Hair follicular keratinocyte (primary cell): Measurements from ENCODE around the gene ARPC1A. TPM values are rescaled to one million over a fixed set of nuclear protein-coding genes. Genes with fewer than 3 reads are reported as not detected.

ENCODE experiments used
- total RNA-seq: library from RNA; depleted of rRNA; stranded (reverse); fragments of >200 nt; gene quantifications from 2 replicates; pipeline ENCODE4 v1.2.3, GENCODE V29; 2015

Gene ARPC1A
- 192 and 200 TPM in 2 replicates for total RNA-seq

GRCh38 chr7:99325592-99326407 is at the start of gene ARPC1A:
TSS of gene ARPC1A (plus strand) at chr7:99325898. CDS start at chr7:99333354, 7,456 bp downstream.

DNA sequence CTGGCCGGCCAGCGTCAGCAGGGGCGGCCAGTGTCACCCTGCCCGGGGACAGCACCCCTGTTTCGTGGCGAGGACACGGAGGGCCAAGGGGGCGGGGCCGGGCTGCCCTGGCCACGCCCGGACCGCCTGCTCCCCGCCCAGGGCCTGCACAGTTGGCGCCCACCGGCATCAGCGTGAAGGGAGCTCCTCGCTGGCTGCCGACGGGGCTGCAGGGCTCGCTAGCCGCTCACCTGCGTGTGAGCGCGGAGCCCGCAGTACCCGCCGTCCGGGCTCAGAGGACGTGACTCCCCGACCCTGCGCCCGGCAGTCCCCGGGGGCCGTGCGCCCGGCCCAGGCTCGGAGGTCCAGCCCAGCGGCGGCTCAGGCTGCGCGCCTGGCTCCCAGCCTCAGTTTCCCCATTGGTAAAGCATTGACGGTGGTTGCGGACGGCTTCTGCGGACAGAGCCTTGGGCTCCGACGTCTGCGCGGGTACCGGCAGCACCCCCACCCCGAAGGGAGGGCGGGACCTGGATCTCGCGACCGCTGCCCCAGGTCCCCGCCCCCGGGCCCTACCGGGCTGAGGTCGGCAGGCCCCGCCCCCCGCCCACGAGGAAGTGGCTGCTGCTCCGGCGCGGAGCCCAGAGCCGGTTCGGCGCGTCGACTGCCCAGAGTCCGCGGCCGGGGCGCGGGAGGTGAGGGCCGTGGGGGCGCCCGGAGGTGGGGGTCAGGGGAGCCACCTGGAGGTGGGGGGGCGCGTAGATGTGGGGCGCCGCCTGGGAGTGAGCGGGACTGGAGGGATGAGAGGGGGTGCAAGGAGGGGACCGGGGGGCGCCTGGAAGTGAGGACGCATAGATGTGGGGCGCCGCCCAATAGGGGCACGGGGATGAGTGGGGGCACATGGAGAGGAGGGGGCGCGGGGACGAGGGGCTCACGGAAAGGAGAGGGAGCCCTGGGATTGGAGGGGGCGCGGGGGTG is 48.7 kb downstream of the ARPC1A start, which contains the start of gene ARPC1B:
Gene ARPC1B (plus strand): TSS at position 620 of the 954 bp plus-strand sequence. CDS start 10,985 bp downstream, outside the sequence.

GRCh38 chr7:99408379-99409191 is 82.9 kb downstream of the ARPC1A start, which contains the start of the genes BUD31 and PDAP1:
TSS of gene BUD31 (plus strand) at chr7:99408969. CDS start at chr7:99411093, 2,124 bp downstream.
TSS of gene PDAP1 (minus strand) at chr7:99408597. CDS start at chr7:99408548, 49 bp downstream.

Other genes with a start within 250 kb of the ARPC1A start
- 21.3 and 29.0 TPM in 2 replicates for gene SMURF1, start 181.8 kb upstream of the ARPC1A start, total RNA-seq
- gene KPNA7, start 117.8 kb upstream of the ARPC1A start, total RNA-seq: 0.39 TPM in 1 of 2 replicates, not detected in the other
- gene MYH16, start 53.1 kb upstream of the ARPC1A start, total RNA-seq: 1.1 and 1.2 TPM in 2 replicates
- gene ARPC1B, start 48.8 kb downstream of the ARPC1A start, total RNA-seq: 450 and 486 TPM in 2 replicates
- 102 and 201 TPM in 2 replicates for gene PDAP1, start 82.7 kb downstream of the ARPC1A start, total RNA-seq
- gene BUD31, start 83.1 kb downstream of the ARPC1A start, total RNA-seq: 75.7 and 110 TPM in 2 replicates
- gene PTCD1, start 112.9 kb downstream of the ARPC1A start, total RNA-seq: 2.7 and 8.9 TPM in 2 replicates
- 27.7 and 33.9 TPM in 2 replicates for gene CPSF4, start 113.0 kb downstream of the ARPC1A start, total RNA-seq
- gene ATP5MF, start 140.3 kb downstream of the ARPC1A start, total RNA-seq: 2,257 and 3,102 TPM in 2 replicates
- gene ZNF789, start 147.0 kb downstream of the ARPC1A start, total RNA-seq: 0.86 and 3.5 TPM in 2 replicates
- 14.7 and 14.8 TPM in 2 replicates for gene ZNF394, start 174.4 kb downstream of the ARPC1A start, total RNA-seq
- 6.4 and 7.0 TPM in 2 replicates for gene ZKSCAN5, start 178.8 kb downstream of the ARPC1A start, total RNA-seq
- 3.4 and 4.7 TPM in 2 replicates for gene FAM200A, start 226.2 kb downstream of the ARPC1A start, total RNA-seq
- 44.3 and 46.9 TPM in 2 replicates for gene ZNF655, start 232.7 kb downstream of the ARPC1A start, total RNA-seq